Gastrocnemius medialis (tissue), 4 donors: ENCODE results near the gene NCAPD2.

Experiments
- POLR2A ChIP-seq, 2 donors: fragments of 450-650 bp; IDR thresholded peaks; one replicate each; pipeline ENCODE4 v1.6.1; 2017; ENCODE audit warnings: antibody characterized with exemption in 2 of 2, mild to moderate bottlenecking in 2 of 2, moderate library complexity in 2 of 2
- TF ChIP-seq, protein P1 (sequence below), 5 experiments: fragments of 450-650 bp in 3 of 5; fragments of 200-600 bp in 2 of 5; sonication (generic) in 2 of 5; IDR thresholded peaks in 4 of 5; conservative IDR thresholded peaks in 1 of 5; 1 replicate in 4 of 5; 2 replicates in 1 of 5; pipeline ENCODE4 v1.5.1; 2016 to 2019; ENCODE audit warnings: antibody characterized with exemption in 5 of 5, mild to moderate bottlenecking in 3 of 5, moderate library complexity in 3 of 5

DNA sequence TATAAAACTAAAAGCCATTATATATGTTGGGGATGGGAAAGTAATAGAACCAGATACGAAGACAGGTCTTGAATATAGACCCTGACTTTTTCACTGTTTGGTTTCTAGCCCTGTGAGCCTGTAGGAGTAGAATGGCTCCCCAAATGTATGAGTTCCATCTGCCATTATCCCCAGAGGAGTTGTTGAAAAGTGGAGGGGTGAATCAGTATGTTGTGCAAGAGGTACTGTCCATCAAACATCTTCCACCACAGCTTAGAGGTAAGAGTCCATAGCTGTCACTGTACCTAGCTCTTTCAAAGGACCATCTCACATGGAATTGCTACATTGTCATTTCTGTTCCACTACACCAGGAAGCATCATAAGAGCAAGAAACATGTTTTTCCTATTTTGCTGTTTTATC lies 1.1 kb downstream of the NCAPD2 start:
- TF ChIP-seq, protein P1, sequence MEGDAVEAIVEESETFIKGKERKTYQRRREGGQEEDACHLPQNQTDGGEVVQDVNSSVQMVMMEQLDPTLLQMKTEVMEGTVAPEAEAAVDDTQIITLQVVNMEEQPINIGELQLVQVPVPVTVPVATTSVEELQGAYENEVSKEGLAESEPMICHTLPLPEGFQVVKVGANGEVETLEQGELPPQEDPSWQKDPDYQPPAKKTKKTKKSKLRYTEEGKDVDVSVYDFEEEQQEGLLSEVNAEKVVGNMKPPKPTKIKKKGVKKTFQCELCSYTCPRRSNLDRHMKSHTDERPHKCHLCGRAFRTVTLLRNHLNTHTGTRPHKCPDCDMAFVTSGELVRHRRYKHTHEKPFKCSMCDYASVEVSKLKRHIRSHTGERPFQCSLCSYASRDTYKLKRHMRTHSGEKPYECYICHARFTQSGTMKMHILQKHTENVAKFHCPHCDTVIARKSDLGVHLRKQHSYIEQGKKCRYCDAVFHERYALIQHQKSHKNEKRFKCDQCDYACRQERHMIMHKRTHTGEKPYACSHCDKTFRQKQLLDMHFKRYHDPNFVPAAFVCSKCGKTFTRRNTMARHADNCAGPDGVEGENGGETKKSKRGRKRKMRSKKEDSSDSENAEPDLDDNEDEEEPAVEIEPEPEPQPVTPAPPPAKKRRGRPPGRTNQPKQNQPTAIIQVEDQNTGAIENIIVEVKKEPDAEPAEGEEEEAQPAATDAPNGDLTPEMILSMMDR (IDR thresholded peaks at IDR 0.05 in 4 of 5, conservative IDR thresholded peaks at IDR 0.05 in 1 of 5), result no peak
- no peak for TF ChIP-seq POLR2A (IDR thresholded peaks at IDR 0.05)
